ENCODE data around the gene CARMIL1.

GRCh38 chr6:25237579-25237978, 41.6 kb upstream of the CARMIL1 start:
- TF ChIP-seq CTCF (IDR thresholded peaks at IDR 0.05) (no peak), POLR2A (IDR thresholded peaks at IDR 0.05) (no peak)
